ENCODE data around the gene CBFA2T3. TPM values are rescaled to one million over a fixed set of nuclear protein-coding genes. Genes with fewer than 3 reads are reported as not detected.

CBFA2T3 gene
- total and polyA plus RNA-seq, 2 donors (not counting 1 experiment from before 2014, with no cell fraction given), result 40.8 to 58.3 TPM

DNA sequence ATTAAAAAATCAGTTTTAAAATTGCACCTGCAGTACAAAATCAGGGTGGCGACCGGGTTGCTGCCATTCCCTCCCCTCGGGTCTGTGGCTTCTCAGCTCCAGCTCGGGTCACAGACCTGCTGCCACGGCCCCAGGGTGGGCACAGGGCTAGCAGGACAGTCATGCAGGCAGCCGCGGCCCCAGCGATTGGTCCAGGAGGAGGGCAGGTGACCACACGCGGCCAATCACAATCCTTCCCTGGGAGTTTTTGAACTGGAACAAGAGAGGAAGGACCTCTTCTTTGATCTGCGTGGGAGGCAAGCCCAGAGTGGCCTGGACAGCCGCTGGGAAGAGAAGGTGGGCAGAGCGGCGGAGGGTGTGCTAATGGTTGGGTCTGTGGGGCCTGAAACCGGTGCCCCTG is 25.5 kb downstream of the CBFA2T3 start:
- Histone ChIP-seq H4K20me1 (ENCODE audit: control insufficient read depth, insufficient read depth, low read length, poor library complexity, severe bottlenecking) (peaks cover 62% of the 10 kb centered on the region), H2AFZ (ENCODE audit: insufficient read depth, low read depth, low read length, poor library complexity, severe bottlenecking) (no peak overlapping the region), H3K9ac (ENCODE audit: low read length) (no peak overlapping the region), H3K27ac (ENCODE audit: low read length in 2 of 2) (no peak overlapping the region), H3K27me3 (replicated peaks in 1 of 4; ENCODE audit: control extremely low read depth in 1 of 4, control insufficient read depth in 3 of 4, insufficient read depth in 4 of 4, low read length in 3 of 4) (no peaks in the 10 kb centered on the region), H3K4me1 (ENCODE audit: control insufficient read depth in 2 of 2, insufficient read depth in 2 of 2, low read length in 2 of 2) (peaks cover 0 to 8% of the 10 kb centered on the region in 2 donors), H3K4me3 (ENCODE audit: control extremely low read depth in 1 of 5, extremely low read depth in 1 of 5, insufficient read depth in 1 of 5, low read depth in 2 of 5, low read length in 4 of 5) (no peak overlapping the region), H3K79me2 (ENCODE audit: control insufficient read depth, insufficient read depth, low read length) (peaks cover 36% of the 10 kb centered on the region), H3K36me3 (replicated peaks in 1 of 2; ENCODE audit: control extremely low read depth in 1 of 2, control insufficient read depth in 1 of 2, extremely low read depth in 1 of 2, insufficient read depth in 2 of 2, low read length in 1 of 2) (peaks cover 0 to 2% of the 10 kb centered on the region in 2 experiments), H3K4me2 (replicated peaks; ENCODE audit: low read depth, low read length, poor library complexity, severe bottlenecking) (no peak overlapping the region), H3K9me3 (ENCODE audit: control extremely low read depth in 1 of 3, control insufficient read depth in 2 of 3, insufficient read depth in 1 of 3, low read length in 2 of 3) (no peaks in the 10 kb centered on the region)
- Mint-ChIP-seq H3K27ac (no peak overlapping the region), H3K27me3 (no peaks in the 10 kb centered on the region), H3K4me3 (no peak overlapping the region), H3K9me3 (ENCODE audit: insufficient read depth) (no peaks in the 10 kb centered on the region), H3K4me1 (peaks cover 5% of the 10 kb centered on the region)
- no peak for TF ChIP-seq EZH2 (IDR thresholded peaks at IDR 0.05; ENCODE audit: borderline replicate concordance, insufficient read depth, low read depth, low read length, poor library complexity, severe bottlenecking)
- TF ChIP-seq, protein P1, sequence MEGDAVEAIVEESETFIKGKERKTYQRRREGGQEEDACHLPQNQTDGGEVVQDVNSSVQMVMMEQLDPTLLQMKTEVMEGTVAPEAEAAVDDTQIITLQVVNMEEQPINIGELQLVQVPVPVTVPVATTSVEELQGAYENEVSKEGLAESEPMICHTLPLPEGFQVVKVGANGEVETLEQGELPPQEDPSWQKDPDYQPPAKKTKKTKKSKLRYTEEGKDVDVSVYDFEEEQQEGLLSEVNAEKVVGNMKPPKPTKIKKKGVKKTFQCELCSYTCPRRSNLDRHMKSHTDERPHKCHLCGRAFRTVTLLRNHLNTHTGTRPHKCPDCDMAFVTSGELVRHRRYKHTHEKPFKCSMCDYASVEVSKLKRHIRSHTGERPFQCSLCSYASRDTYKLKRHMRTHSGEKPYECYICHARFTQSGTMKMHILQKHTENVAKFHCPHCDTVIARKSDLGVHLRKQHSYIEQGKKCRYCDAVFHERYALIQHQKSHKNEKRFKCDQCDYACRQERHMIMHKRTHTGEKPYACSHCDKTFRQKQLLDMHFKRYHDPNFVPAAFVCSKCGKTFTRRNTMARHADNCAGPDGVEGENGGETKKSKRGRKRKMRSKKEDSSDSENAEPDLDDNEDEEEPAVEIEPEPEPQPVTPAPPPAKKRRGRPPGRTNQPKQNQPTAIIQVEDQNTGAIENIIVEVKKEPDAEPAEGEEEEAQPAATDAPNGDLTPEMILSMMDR (IDR thresholded peaks at IDR 0.05), result no peak
- no peak for DNase-seq
- 94% methylated on average over 12 of the region's 15 CpGs for WGBS (ENCODE audit: insufficient coverage)
- intact Hi-C loops (cut with micrococcal nuclease), result no loop called here
- no peak for ATAC-seq (ENCODE audit: low read depth)
- ChIA-PET POLR2A (no interaction called here), CTCF (interaction anchor here (1.1 kb wide), 1 partner anchor 16 kb away, joined by 3 read pairs; no protein-coding TSS in a partner anchor)

DNA sequence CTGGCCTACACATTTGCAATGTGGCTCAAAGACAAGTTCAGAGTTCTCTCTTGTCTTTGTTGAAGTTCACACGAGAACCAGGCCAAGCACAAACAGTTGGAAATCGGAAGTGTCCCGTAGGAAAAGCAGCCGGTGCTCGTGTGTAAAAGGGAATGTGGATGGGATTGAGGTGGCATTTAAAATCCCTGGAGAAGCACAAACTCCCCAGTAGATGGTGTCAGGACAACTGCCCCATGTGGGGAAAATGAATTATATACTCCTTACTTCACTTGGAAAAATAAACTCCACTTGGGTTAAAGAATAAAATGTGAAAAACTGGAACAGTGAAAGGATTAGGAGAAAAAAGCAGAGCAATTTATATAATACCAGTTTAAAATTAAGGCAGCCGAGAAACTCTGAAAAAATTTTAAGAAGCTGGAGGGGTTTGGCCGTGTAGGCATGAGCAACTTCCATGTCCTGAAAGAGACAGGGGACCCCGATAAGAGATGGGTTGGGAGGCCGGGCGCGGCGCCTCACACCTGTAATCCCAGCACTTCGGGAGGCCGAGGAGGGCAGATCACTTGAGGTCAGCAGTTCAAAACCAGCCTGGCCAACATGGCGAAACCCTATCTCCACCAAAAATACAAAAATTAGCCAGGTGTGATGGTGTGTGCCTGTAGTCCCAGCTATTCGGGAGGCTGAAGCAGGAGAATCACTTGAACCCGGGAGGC is 28.1 kb downstream of the CBFA2T3 start:
- CTCF ChIA-PET, result interaction anchor here (1.0 kb wide), 1 partner anchor 9 kb away, joined by 3 read pairs; no protein-coding TSS in a partner anchor
- H3K27me3 Mint-ChIP-seq, result no peaks in the 10 kb centered on the region
- H3K27me3 ChIP-seq (replicated peaks in 1 of 4; ENCODE audit: control extremely low read depth in 1 of 4, control insufficient read depth in 3 of 4, insufficient read depth in 4 of 4, low read length in 3 of 4), result no peaks in the 10 kb centered on the region
- H4K20me1 ChIP-seq (ENCODE audit: control insufficient read depth, insufficient read depth, low read length, poor library complexity, severe bottlenecking), result peaks cover 65% of the 10 kb centered on the region
- ATAC-seq (ENCODE audit: low read depth) (no peak), DNase-seq (no peak)
- no peak overlapping the region for H3K27ac Mint-ChIP-seq
- H3K4me3 Mint-ChIP-seq, result no peak overlapping the region
- intact Hi-C loops (cut with micrococcal nuclease), result no loop called here
- peaks cover 10% of the 10 kb centered on the region for H3K4me1 Mint-ChIP-seq
- no peaks in the 10 kb centered on the region for H3K9me3 Mint-ChIP-seq (ENCODE audit: insufficient read depth)
- H3K9ac ChIP-seq (ENCODE audit: low read length), result no peak overlapping the region
- no peak for TF ChIP-seq EZH2 (IDR thresholded peaks at IDR 0.05; ENCODE audit: borderline replicate concordance, insufficient read depth, low read depth, low read length, poor library complexity, severe bottlenecking)
- TF ChIP-seq, protein P1 (IDR thresholded peaks at IDR 0.05), result no peak
- H3K4me2 ChIP-seq (replicated peaks; ENCODE audit: low read depth, low read length, poor library complexity, severe bottlenecking), result no peak overlapping the region
- H2AFZ ChIP-seq (ENCODE audit: insufficient read depth, low read depth, low read length, poor library complexity, severe bottlenecking), result no peak overlapping the region
- 98% methylated on average over 9 of the region's 17 CpGs for WGBS (ENCODE audit: insufficient coverage)
- H3K36me3 ChIP-seq (replicated peaks in 1 of 2; ENCODE audit: control extremely low read depth in 1 of 2, control insufficient read depth in 1 of 2, extremely low read depth in 1 of 2, insufficient read depth in 2 of 2, low read length in 1 of 2), result no peaks in the 10 kb centered on the region
- H3K79me2 ChIP-seq (ENCODE audit: control insufficient read depth, insufficient read depth, low read length), result peaks cover 29% of the 10 kb centered on the region
- no peaks in the 10 kb centered on the region for H3K4me1 ChIP-seq (ENCODE audit: control insufficient read depth in 2 of 2, insufficient read depth in 2 of 2, low read length in 2 of 2)
- POLR2A ChIA-PET, result no interaction called here
- no peak overlapping the region for H3K27ac ChIP-seq (ENCODE audit: low read length in 2 of 2)
- no peaks in the 10 kb centered on the region for H3K9me3 ChIP-seq (ENCODE audit: control extremely low read depth in 1 of 3, control insufficient read depth in 2 of 3, insufficient read depth in 1 of 3, low read length in 2 of 3)
- H3K4me3 ChIP-seq (ENCODE audit: control extremely low read depth in 1 of 5, extremely low read depth in 1 of 5, insufficient read depth in 1 of 5, low read depth in 2 of 5, low read length in 4 of 5), result no peak overlapping the region

Data from B cell (primary cell).